GM12878 (cell line): Measurements from ENCODE around the gene ITIH5.

ENCODE experiments used
- CHD4 ChIP-seq: fragments of 200-600 bp; sonication (generic); IDR thresholded peaks from 2 replicates; pipeline ENCODE4 v1.6.1; 2016; ENCODE audit warnings: mild to moderate bottlenecking
- CTCF ChIP-seq, 3 experiments: IDR thresholded peaks in 2 of 3; conservative IDR thresholded peaks in 1 of 3; 2 replicates each; pipeline ENCODE4 v1.5.1; 2011; ENCODE audit warnings: low read depth in 3 of 3, low read length in 3 of 3, mild to moderate bottlenecking in 3 of 3, control low read depth in 2 of 3, moderate library complexity in 2 of 3, inconsistent platforms in 1 of 3, mixed read lengths in 1 of 3; ENCODE audit not compliant: control insufficient read depth in 2 of 3, insufficient read depth in 1 of 3; ENCODE audit errors: extremely low read depth in 1 of 3
- SREBF1 ChIP-seq: IDR thresholded peaks from 2 replicates; pipeline ENCODE4 v1.6.1; 2012; ENCODE audit warnings: mild to moderate bottlenecking, low read length
- TAF1 ChIP-seq: IDR thresholded peaks from 2 replicates; pipeline ENCODE4 v1.6.1; 2011; ENCODE audit warnings: mild to moderate bottlenecking, low read depth, low read length, borderline replicate concordance

- TF ChIP-seq CTCF (IDR thresholded peaks at IDR 0.05 in 2 of 3, conservative IDR thresholded peaks at IDR 0.05 in 1 of 3; ENCODE audit: control insufficient read depth in 2 of 3, extremely low read depth in 1 of 3, insufficient read depth in 1 of 3, low read depth in 3 of 3, low read length in 3 of 3) = no peak
- TF ChIP-seq CHD4 = no peak
- TF ChIP-seq TAF1 = no peak
- TF ChIP-seq SREBF1 = no peak
Observed at GRCh38 chr10:7546385-7546967, 120.3 kb downstream of the ITIH5 start.
